Pancreas (tissue), 10 donors: Measurements from ENCODE around the gene PDLIM3. TPM values are rescaled to one million over a fixed set of nuclear protein-coding genes. Genes with fewer than 3 reads are reported as not detected.

Source experiments
- ATAC-seq, 4 donors: fragments of 200-7000 bp; cut with Tn5 transposase; one replicate each; pipeline versions ENCODE4 v1.8.0 to v1.9.1; 2020; ENCODE audit warnings: mild to moderate bottlenecking in 4 of 4, moderate library complexity in 4 of 4
- DNase-seq, 6 donors: peaks; one replicate each; pipeline ENCODE4 v3.0.0-alpha.2; 2020
- FAIRE-seq: peaks from 2 replicates; lab custom pipeline; 2012; peaks lifted over from hg19 to GRCh38; lab: Jason Lieb, UNC
- H3K27ac ChIP-seq, 4 donors: fragments of 200-600 bp; sonication (generic); 1 replicate in 3 of 4; 2 replicates in 1 of 4; pipeline versions ENCODE4 v1.5.0 to v1.8.0; 2020
- H3K27me3 ChIP-seq, 4 donors: fragments of 200-600 bp; one replicate each; pipeline ENCODE4 v1.8.0; 2021
- H3K36me3 ChIP-seq, 3 donors: fragments of 200-600 bp; sonication (generic) in 1 of 3; one replicate each; pipeline versions ENCODE4 v1.5.0 to v1.8.0; 2020 to 2021
- H3K4me1 ChIP-seq, 3 donors: fragments of 200-600 bp; one replicate each; pipeline ENCODE4 v1.8.0; 2021
- H3K4me3 ChIP-seq, 4 donors: fragments of 200-600 bp; sonication (generic) in 2 of 4; one replicate each; pipeline versions ENCODE4 v1.5.0 to v1.8.0; 2020 to 2021
- H3K9me3 ChIP-seq, 4 donors: fragments of 200-600 bp; one replicate each; pipeline ENCODE4 v1.8.0; 2021
- WGBS, 2 donors: extraction: QIAGEN DNeasy Blood & Tissue Kit; methylation state at CpG; one replicate each; pipeline ENCODE4 v1.1.7; 2013; 5-methylcytosine and 5-hydroxymethylcytosine counted together
- intact Hi-C, 3 donors: fragments of 100-400 bp; cut with DNase I; formaldehyde crosslinking; loops; one replicate each; pipeline versions ENCODE4 v1.11.1 to v1.14.2; 2022
- polyA plus RNA-seq, 2 donors: library from polyadenylated mRNA; stranded (reverse); fragments of 200-250 nt; gene quantifications; one replicate each; pipeline ENCODE4 v1.2.3, GENCODE V29; 2013
- total RNA-seq, 6 donors: library from RNA; stranded (reverse); fragmentation: NEBNext Ultra II Directional in 4 of 6; extraction: Animal tissue kit (Norgen Biotek cat#: 25700) in 4 of 6; gene quantifications; one replicate each; pipeline versions ENCODE4 v1.2.1 to v1.2.4, GENCODE V29; 2021 to 2023
- TF ChIP-seq, protein P1 (sequence below), 4 donors: fragments of 200-600 bp; sonication (generic) in 3 of 4; IDR thresholded peaks; one replicate each; pipeline versions ENCODE4 v1.5.0 to v1.8.0; 2021; ENCODE audit warnings: antibody characterized with exemption in 4 of 4
- donor health status: healthy with polysubstance abuse.
- donor health status: DM: no; HTN: no; CAD: no; lungs with moderate emphysema.
- donor health status: DM: no; HTN: no; CAD: no.
- donor health status: control.
- donor health status: control.
- donor health status: Bipolar disorder and iron deficiency.
- donor health status: DM: yes; HTN: yes; CAD: no.
- donor health status: DM: no; HTN: no; CAD: no.
- donor health status: DM: no; HTN: no; CAD: no.
- donor health status: DM: yes; HTN: yes; CAD: no.

PDLIM3 gene
- total and polyA plus RNA-seq, 8 donors = 6.3 to 50.5 (median 18.9) TPM

DNA sequence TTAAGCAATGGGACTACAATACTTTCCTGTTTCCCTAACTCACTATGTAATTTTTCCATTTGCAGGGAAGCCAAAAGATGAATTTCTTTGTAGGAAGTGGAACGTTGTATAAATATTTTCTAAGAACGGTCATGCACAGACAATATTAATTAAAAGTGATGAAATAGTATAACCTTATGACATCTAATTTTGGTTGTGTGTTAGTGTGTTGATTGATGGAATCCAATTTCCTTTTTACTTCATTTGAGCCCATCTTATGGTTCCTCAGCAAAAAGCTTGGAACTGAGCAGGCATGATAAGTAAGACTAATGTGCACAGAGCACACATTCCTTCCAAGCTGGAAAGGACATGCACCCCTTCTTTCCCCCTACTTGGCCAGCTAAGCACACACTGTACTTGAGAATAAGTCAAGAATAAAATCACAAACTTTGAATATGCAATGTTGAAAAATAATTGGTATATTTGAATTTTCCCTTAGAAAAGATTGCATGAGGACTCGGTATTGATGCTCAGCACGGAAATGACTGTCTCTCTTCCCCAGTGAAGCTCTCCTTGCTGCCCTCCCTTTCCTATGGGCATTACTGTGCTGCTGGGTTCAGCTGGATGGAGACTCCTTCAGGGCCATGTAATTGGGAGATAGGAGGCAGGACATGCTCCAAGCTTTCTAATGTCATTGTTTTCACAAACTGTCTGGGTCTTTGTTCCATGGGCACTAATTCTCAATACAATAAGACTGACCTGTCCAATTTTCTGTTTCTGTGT, 19.2 kb upstream of the PDLIM3 start:
- H3K27me3 ChIP-seq = no peaks in the 10 kb centered on the region
- H3K9me3 ChIP-seq = no peaks in the 10 kb centered on the region
- H3K36me3 ChIP-seq = no peaks in the 10 kb centered on the region
- H3K4me3 ChIP-seq = no peak overlapping the region
- H3K4me1 ChIP-seq = no peaks in the 10 kb centered on the region
- H3K27ac ChIP-seq = no peak overlapping the region
- TF ChIP-seq, protein P1, sequence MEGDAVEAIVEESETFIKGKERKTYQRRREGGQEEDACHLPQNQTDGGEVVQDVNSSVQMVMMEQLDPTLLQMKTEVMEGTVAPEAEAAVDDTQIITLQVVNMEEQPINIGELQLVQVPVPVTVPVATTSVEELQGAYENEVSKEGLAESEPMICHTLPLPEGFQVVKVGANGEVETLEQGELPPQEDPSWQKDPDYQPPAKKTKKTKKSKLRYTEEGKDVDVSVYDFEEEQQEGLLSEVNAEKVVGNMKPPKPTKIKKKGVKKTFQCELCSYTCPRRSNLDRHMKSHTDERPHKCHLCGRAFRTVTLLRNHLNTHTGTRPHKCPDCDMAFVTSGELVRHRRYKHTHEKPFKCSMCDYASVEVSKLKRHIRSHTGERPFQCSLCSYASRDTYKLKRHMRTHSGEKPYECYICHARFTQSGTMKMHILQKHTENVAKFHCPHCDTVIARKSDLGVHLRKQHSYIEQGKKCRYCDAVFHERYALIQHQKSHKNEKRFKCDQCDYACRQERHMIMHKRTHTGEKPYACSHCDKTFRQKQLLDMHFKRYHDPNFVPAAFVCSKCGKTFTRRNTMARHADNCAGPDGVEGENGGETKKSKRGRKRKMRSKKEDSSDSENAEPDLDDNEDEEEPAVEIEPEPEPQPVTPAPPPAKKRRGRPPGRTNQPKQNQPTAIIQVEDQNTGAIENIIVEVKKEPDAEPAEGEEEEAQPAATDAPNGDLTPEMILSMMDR (IDR thresholded peaks at IDR 0.05) = no peak
- FAIRE-seq = no peak
- WGBS, 2 donors = 74 to 76% methylated on average over 4 of the region's 4 CpGs
- ATAC-seq = no peak
- DNase-seq = no peak
- intact Hi-C loops = no loop called here

- intact Hi-C loops = no loop called here
- Histone ChIP-seq H3K4me1 (no peaks in the 10 kb centered on the region), H3K4me3 (no peak overlapping the region), H3K27ac (no peak overlapping the region), H3K27me3 (no peaks in the 10 kb centered on the region), H3K36me3 (no peaks in the 10 kb centered on the region), H3K9me3 (no peaks in the 10 kb centered on the region)
- ATAC-seq (no peak), DNase-seq (no peak), FAIRE-seq (no peak)
- TF ChIP-seq, protein P1 (IDR thresholded peaks at IDR 0.05) = no peak
- 82 to 94% methylated on average over 2 of the region's 2 CpGs for WGBS, 2 donors
Observed at GRCh38 chr4:185552254-185552653, 16.9 kb upstream of the PDLIM3 start.

DNA sequence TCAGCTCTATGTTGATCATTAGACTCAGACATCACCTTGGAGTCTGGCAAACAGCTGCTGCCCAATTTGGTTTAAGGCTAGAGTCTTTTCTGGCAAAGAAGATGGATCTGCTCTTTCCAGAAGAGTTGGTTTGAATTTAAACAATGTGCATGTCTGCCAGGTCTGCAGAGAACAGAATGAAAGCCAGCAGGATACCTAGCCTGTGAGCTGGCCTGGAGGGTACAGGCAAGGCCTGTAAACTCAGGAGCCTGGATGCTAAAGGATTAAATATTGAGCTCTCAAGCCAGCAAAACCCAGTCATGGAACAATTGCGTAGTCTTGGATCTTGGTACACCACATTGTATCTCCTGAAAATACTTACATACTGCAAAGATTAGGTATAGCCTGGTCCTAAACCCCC, 15.6 kb upstream of the PDLIM3 start:
- H3K27me3 ChIP-seq = no peaks in the 10 kb centered on the region
- no peak overlapping the region for H3K27ac ChIP-seq
- no peak for FAIRE-seq
- H3K36me3 ChIP-seq = no peaks in the 10 kb centered on the region
- TF ChIP-seq, protein P1 (IDR thresholded peaks at IDR 0.05) = no peak
- H3K4me1 ChIP-seq = no peaks in the 10 kb centered on the region
- WGBS, 2 donors = 61 to 96% methylated on average over 1 of the region's 1 CpG
- ATAC-seq = no peak
- DNase-seq = no peak
- no peak overlapping the region for H3K4me3 ChIP-seq
- no peaks in the 10 kb centered on the region for H3K9me3 ChIP-seq
- intact Hi-C loops = no loop called here

- H3K27ac ChIP-seq = no peak overlapping the region
- no peak for DNase-seq
- H3K36me3 ChIP-seq = no peaks in the 10 kb centered on the region
- no peak for FAIRE-seq
- H3K27me3 ChIP-seq = no peaks in the 10 kb centered on the region
- intact Hi-C loops = no loop called here
- 53 to 58% methylated on average over 2 of the region's 2 CpGs for WGBS, 2 donors
- TF ChIP-seq, protein P1 (IDR thresholded peaks at IDR 0.05) = no peak
- H3K9me3 ChIP-seq = no peaks in the 10 kb centered on the region
- H3K4me3 ChIP-seq = no peak overlapping the region
- ATAC-seq = no peak
- H3K4me1 ChIP-seq = no peaks in the 10 kb centered on the region
Observed at GRCh38 chr4:185549095-185549639, 13.9 kb upstream of the PDLIM3 start.

DNA sequence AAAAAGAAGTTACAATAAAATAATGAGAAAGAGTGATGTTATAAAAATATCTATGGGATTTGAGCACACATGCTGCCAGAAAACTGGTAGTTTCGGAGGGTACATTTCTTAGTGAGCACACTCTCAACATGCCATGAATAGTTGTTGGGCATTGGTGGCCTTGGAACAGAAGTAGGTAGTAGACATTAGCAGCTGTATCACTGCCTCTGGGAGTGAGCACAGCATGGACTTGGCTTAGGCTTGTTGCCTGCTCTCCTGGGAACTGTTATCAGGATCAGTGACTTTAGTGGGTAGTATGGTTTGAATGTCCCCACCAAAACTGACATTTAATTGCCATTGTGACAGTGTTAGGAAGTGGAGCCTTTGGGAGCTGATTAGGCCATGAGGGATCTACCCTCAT, 13.3 kb upstream of the PDLIM3 start:
- no peak for FAIRE-seq
- Histone ChIP-seq H3K27me3 (no peaks in the 10 kb centered on the region), H3K4me1 (no peaks in the 10 kb centered on the region), H3K36me3 (no peaks in the 10 kb centered on the region), H3K4me3 (no peak overlapping the region), H3K9me3 (no peaks in the 10 kb centered on the region), H3K27ac (no peak overlapping the region)
- TF ChIP-seq, protein P1 (IDR thresholded peaks at IDR 0.05) = no peak
- intact Hi-C loops = no loop called here
- no peak for ATAC-seq
- DNase-seq = no peak
- WGBS, 2 donors = 83 to 96% methylated on average over 1 of the region's 1 CpG
